ENCODE measurements around the gene CHST11.

DNA sequence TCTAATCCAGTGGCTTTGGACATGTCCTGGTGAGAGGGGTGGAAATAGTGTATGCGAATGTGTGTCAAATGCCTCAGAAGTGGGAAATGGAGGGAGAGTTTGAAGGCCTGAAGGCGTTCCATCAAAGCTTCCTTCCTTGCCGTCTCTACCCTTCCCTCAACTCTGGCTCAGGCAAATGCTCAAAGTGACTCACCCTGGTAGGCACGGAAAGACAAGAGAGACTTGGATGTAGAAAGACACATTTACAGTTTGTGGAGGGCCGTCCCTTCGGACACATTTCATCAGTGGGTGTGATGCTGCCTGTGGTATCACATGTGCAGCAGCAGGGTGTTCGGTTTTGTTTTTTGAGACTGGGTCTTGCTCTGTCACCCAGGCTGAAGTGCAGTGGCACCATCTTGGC is 36.7 kb downstream of the CHST11 start:
- TF ChIP-seq, protein P1, sequence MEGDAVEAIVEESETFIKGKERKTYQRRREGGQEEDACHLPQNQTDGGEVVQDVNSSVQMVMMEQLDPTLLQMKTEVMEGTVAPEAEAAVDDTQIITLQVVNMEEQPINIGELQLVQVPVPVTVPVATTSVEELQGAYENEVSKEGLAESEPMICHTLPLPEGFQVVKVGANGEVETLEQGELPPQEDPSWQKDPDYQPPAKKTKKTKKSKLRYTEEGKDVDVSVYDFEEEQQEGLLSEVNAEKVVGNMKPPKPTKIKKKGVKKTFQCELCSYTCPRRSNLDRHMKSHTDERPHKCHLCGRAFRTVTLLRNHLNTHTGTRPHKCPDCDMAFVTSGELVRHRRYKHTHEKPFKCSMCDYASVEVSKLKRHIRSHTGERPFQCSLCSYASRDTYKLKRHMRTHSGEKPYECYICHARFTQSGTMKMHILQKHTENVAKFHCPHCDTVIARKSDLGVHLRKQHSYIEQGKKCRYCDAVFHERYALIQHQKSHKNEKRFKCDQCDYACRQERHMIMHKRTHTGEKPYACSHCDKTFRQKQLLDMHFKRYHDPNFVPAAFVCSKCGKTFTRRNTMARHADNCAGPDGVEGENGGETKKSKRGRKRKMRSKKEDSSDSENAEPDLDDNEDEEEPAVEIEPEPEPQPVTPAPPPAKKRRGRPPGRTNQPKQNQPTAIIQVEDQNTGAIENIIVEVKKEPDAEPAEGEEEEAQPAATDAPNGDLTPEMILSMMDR (IDR thresholded peaks at IDR 0.05): no peak
- no peak for TF ChIP-seq POLR2AphosphoS5 (IDR thresholded peaks at IDR 0.05)

Measured in breast epithelium (tissue), 3 donors.